IPS-20b (cell line): ENCODE results near the gene ACSL1.
"Not testable (repeated sequence)": the region's sequence is repeated elsewhere in the genome, so short reads cannot be mapped to it uniquely, and the experiment has no call there.

Experiments used
- H3K27ac ChIP-seq: one replicate; pipeline ENCODE4 v1.5.1; 2013; ENCODE audit warnings: low read length
- H3K27me3 ChIP-seq: 2 replicates; pipeline ENCODE4 v1.6.1; 2013; ENCODE audit warnings: mild to moderate bottlenecking, low read length, inconsistent platforms; ENCODE audit not compliant: insufficient read depth
- H3K36me3 ChIP-seq: 2 replicates; pipeline ENCODE4 v1.6.1; 2013; ENCODE audit warnings: low read depth, mild to moderate bottlenecking, inconsistent platforms, low read length, moderate library complexity; ENCODE audit not compliant: insufficient read depth
- H3K4me1 ChIP-seq: 2 replicates; pipeline ENCODE4 v1.6.1; 2013; ENCODE audit warnings: mild to moderate bottlenecking, control low read depth, inconsistent platforms, low read length, moderate library complexity; ENCODE audit not compliant: insufficient read depth
- H3K4me3 ChIP-seq: 2 replicates; pipeline ENCODE4 v1.5.1; 2013; ENCODE audit warnings: mild to moderate bottlenecking, low read length, inconsistent platforms
- H3K9ac ChIP-seq: 2 replicates; pipeline ENCODE4 v1.6.1; 2013; ENCODE audit warnings: low read depth, mild to moderate bottlenecking, inconsistent platforms, low read length, moderate library complexity
- H3K9me3 ChIP-seq: 2 replicates; pipeline ENCODE4 v1.6.1; 2013; ENCODE audit warnings: mild to moderate bottlenecking, low read depth, low read length, inconsistent platforms; ENCODE audit not compliant: insufficient read depth

Gene ACSL1

GRCh38 chr4:184851886-184852285 lies 26.1 kb upstream of the ACSL1 start:
- H3K36me3 ChIP-seq, result no peaks in the 10 kb centered on the region
- H3K9me3 ChIP-seq, result no peaks in the 10 kb centered on the region
- no peak overlapping the region for H3K4me3 ChIP-seq
- H3K27ac ChIP-seq, result no peak overlapping the region
- H3K4me1 ChIP-seq, result peaks cover 6% of the 10 kb centered on the region; the same call in 1 of the 2 replicates
- H3K27me3 ChIP-seq, result no peaks in the 10 kb centered on the region
- H3K9ac ChIP-seq, result no peak overlapping the region

GRCh38 chr4:184851200-184851541 lies 25.4 kb upstream of the ACSL1 start:
- Histone ChIP-seq H3K27me3 (no peaks in the 10 kb centered on the region), H3K9me3 (no peaks in the 10 kb centered on the region), H3K4me1 (peaks cover 6% of the 10 kb centered on the region; the same call in 1 of the 2 replicates), H3K4me3 (no peak overlapping the region), H3K9ac (no peak overlapping the region), H3K27ac (no peak overlapping the region), H3K36me3 (no peaks in the 10 kb centered on the region)

- H3K9me3 ChIP-seq, result no peaks in the 10 kb centered on the region
- H3K4me3 ChIP-seq, result no peak overlapping the region
- no peak overlapping the region for H3K9ac ChIP-seq
- no peaks in the 10 kb centered on the region for H3K36me3 ChIP-seq
- peaks cover 6% of the 10 kb centered on the region; the same call in 1 of the 2 replicates for H3K4me1 ChIP-seq
- no peak overlapping the region for H3K27ac ChIP-seq
- no peaks in the 10 kb centered on the region for H3K27me3 ChIP-seq
Measured at GRCh38 chr4:184850431-184851199, 24.8 kb upstream of the ACSL1 start.

- no peaks in the 10 kb centered on the region for H3K36me3 ChIP-seq
- no peaks in the 10 kb centered on the region for H3K9me3 ChIP-seq
- H3K4me1 ChIP-seq, result peaks cover 6% of the 10 kb centered on the region; the same call in 1 of the 2 replicates
- no peak overlapping the region for H3K9ac ChIP-seq
- no peak overlapping the region for H3K27ac ChIP-seq
- H3K27me3 ChIP-seq, result no peaks in the 10 kb centered on the region
- H3K4me3 ChIP-seq, result no peak overlapping the region
Measured at GRCh38 chr4:184850018-184850417, 24.2 kb upstream of the ACSL1 start.

GRCh38 chr4:184849185-184849584 lies 23.4 kb upstream of the ACSL1 start:
- H3K36me3 ChIP-seq, result no peaks in the 10 kb centered on the region
- H3K27ac ChIP-seq, result no peak overlapping the region
- no peaks in the 10 kb centered on the region for H3K27me3 ChIP-seq
- H3K4me1 ChIP-seq, result peaks cover 6% of the 10 kb centered on the region; the same call in 1 of the 2 replicates
- H3K9ac ChIP-seq, result no peak overlapping the region
- no peak overlapping the region for H3K4me3 ChIP-seq
- H3K9me3 ChIP-seq, result no peaks in the 10 kb centered on the region

GRCh38 chr4:184848510-184848909 lies 22.7 kb upstream of the ACSL1 start:
- H3K9ac ChIP-seq, result no peak overlapping the region

GRCh38 chr4:184846531-184846930 lies 20.8 kb upstream of the ACSL1 start:
- H3K9ac ChIP-seq, result no peak overlapping the region
- no peak overlapping the region for H3K27ac ChIP-seq
- no peaks in the 10 kb centered on the region for H3K9me3 ChIP-seq
- H3K4me1 ChIP-seq, result peaks cover 6% of the 10 kb centered on the region; the same call in 1 of the 2 replicates
- no peaks in the 10 kb centered on the region for H3K27me3 ChIP-seq
- H3K36me3 ChIP-seq, result no peaks in the 10 kb centered on the region
- H3K4me3 ChIP-seq, result no peak overlapping the region

More at GRCh38 chr4:184848510-184848909, 22.7 kb upstream of the ACSL1 start:
- no peaks in the 10 kb centered on the region for H3K27me3 ChIP-seq
- H3K9me3 ChIP-seq, result no peaks in the 10 kb centered on the region
- no peaks in the 10 kb centered on the region for H3K36me3 ChIP-seq
- no peak overlapping the region for H3K27ac ChIP-seq
- peaks cover 6% of the 10 kb centered on the region; the same call in 1 of the 2 replicates for H3K4me1 ChIP-seq
- H3K4me3 ChIP-seq, result no peak overlapping the region

GRCh38 chr4:184845367-184846021 lies 19.7 kb upstream of the ACSL1 start:
- H3K4me1 ChIP-seq, result no peaks in the 10 kb centered on the region
- H3K9ac ChIP-seq, result no peak overlapping the region
- no peak overlapping the region for H3K27ac ChIP-seq
- no peaks in the 10 kb centered on the region for H3K27me3 ChIP-seq
- H3K4me3 ChIP-seq, result no peak overlapping the region
- no peaks in the 10 kb centered on the region for H3K36me3 ChIP-seq
- H3K9me3 ChIP-seq, result no peaks in the 10 kb centered on the region

GRCh38 chr4:184844742-184845141 lies 19.0 kb upstream of the ACSL1 start:
- no peaks in the 10 kb centered on the region for H3K9me3 ChIP-seq
- H3K27ac ChIP-seq, result no peak overlapping the region
- H3K27me3 ChIP-seq, result no peaks in the 10 kb centered on the region
- no peak overlapping the region for H3K9ac ChIP-seq
- H3K4me1 ChIP-seq, result no peaks in the 10 kb centered on the region
- no peak overlapping the region for H3K4me3 ChIP-seq
- H3K36me3 ChIP-seq, result no peaks in the 10 kb centered on the region

- Histone ChIP-seq H3K36me3 (no peaks in the 10 kb centered on the region), H3K27me3 (no peaks in the 10 kb centered on the region), H3K4me3 (no peak overlapping the region)
Measured at GRCh38 chr4:184843984-184844554, 18.3 kb upstream of the ACSL1 start.

GRCh38 chr4:184839075-184839399 lies 13.3 kb upstream of the ACSL1 start:
- not testable (repeated sequence) for H3K4me3 ChIP-seq, H3K4me1 ChIP-seq, H3K9me3 ChIP-seq, H3K9ac ChIP-seq, H3K27me3 ChIP-seq, H3K27ac ChIP-seq, H3K36me3 ChIP-seq

More at GRCh38 chr4:184843984-184844554, 18.3 kb upstream of the ACSL1 start:
- Histone ChIP-seq H3K27ac (no peak overlapping the region), H3K4me1 (no peaks in the 10 kb centered on the region), H3K9me3 (no peaks in the 10 kb centered on the region), H3K9ac (no peak overlapping the region)
